Loucy (cell line): Measurements from ENCODE around the gene DNAAF8.
A peak's percentile ranks its signal among the peaks of the same experiment; 100 is the strongest.

Source experiments
- H2AFZ ChIP-seq: fragments of 200-600 bp; sonication (generic); 2 replicates; pipeline ENCODE4 v1.6.0; 2016; ENCODE audit warnings: antibody characterized with exemption, mild to moderate bottlenecking, low read length, moderate library complexity
- H3F3A ChIP-seq: fragments of 200-600 bp; 2 replicates; pipeline ENCODE4 v1.6.0; 2016; ENCODE audit warnings: antibody characterized with exemption, low read depth, mild to moderate bottlenecking
- H3K27me3 ChIP-seq: fragments of 200-600 bp; sonication (generic); 2 replicates; pipeline ENCODE4 v1.6.1; 2014; ENCODE audit warnings: low read length, mild to moderate bottlenecking; ENCODE audit not compliant: insufficient read depth, poor library complexity, severe bottlenecking
- H3K36me3 ChIP-seq: fragments of 200-600 bp; sonication (generic); 2 replicates; pipeline ENCODE4 v1.6.1; 2016; ENCODE audit warnings: low read length; ENCODE audit not compliant: insufficient read depth
- H3K4me1 ChIP-seq: fragments of 200-600 bp; sonication (generic); 2 replicates; pipeline ENCODE4 v1.5.1; 2014; ENCODE audit warnings: low read length, mild to moderate bottlenecking; ENCODE audit not compliant: insufficient read depth, poor library complexity, severe bottlenecking
- H3K4me2 ChIP-seq: fragments of 200-600 bp; sonication (generic); 2 replicates; pipeline ENCODE4 v1.6.0; 2014; ENCODE audit warnings: antibody characterized with exemption, low read length, low read depth, mild to moderate bottlenecking; ENCODE audit not compliant: poor library complexity, severe bottlenecking
- H3K4me3 ChIP-seq: fragments of 200-600 bp; sonication (generic); 2 replicates; pipeline ENCODE4 v1.5.1; 2014; ENCODE audit warnings: low read length, mild to moderate bottlenecking, mixed read lengths; ENCODE audit not compliant: poor library complexity, severe bottlenecking
- H3K79me2 ChIP-seq: fragments of 200-600 bp; sonication (generic); 2 replicates; pipeline ENCODE4 v1.6.1; 2014; ENCODE audit warnings: low read length; ENCODE audit not compliant: insufficient read depth
- H3K9ac ChIP-seq: fragments of 200-600 bp; sonication (generic); 2 replicates; pipeline ENCODE4 v1.6.0; 2014; ENCODE audit warnings: mild to moderate bottlenecking, low read depth, low read length, moderate library complexity; ENCODE audit not compliant: poor library complexity, severe bottlenecking
- H3K9me2 ChIP-seq: fragments of 200-600 bp; sonication (generic); replicated peaks from 2 replicates; pipeline ENCODE4 v1.6.1; 2016; ENCODE audit warnings: low read depth, low read length, mixed read lengths
- H3K9me3 ChIP-seq: fragments of 200-600 bp; sonication (generic); 2 replicates; pipeline ENCODE4 v1.6.1; 2014; ENCODE audit warnings: mild to moderate bottlenecking, antibody characterized with exemption, low read length, low read depth; ENCODE audit not compliant: insufficient read depth
- H4K20me1 ChIP-seq: fragments of 200-600 bp; sonication (generic); 2 replicates; pipeline ENCODE4 v1.6.0; 2014; ENCODE audit warnings: antibody characterized with exemption, low read length, mild to moderate bottlenecking; ENCODE audit not compliant: insufficient read depth, poor library complexity, severe bottlenecking
- CTCF ChIP-seq: fragments of 200-600 bp; sonication (generic); conservative IDR thresholded peaks from 2 replicates; pipeline ENCODE4 v1.5.1; 2014; ENCODE audit warnings: mild to moderate bottlenecking, antibody characterized with exemption, low read length
- EZH2phosphoT487 ChIP-seq: fragments of 200-600 bp; IDR thresholded peaks from 2 replicates; pipeline ENCODE4 v1.6.1; 2018; ENCODE audit warnings: antibody characterized with exemption, mild to moderate bottlenecking, moderate library complexity, borderline replicate concordance

DNAAF8 gene

DNA sequence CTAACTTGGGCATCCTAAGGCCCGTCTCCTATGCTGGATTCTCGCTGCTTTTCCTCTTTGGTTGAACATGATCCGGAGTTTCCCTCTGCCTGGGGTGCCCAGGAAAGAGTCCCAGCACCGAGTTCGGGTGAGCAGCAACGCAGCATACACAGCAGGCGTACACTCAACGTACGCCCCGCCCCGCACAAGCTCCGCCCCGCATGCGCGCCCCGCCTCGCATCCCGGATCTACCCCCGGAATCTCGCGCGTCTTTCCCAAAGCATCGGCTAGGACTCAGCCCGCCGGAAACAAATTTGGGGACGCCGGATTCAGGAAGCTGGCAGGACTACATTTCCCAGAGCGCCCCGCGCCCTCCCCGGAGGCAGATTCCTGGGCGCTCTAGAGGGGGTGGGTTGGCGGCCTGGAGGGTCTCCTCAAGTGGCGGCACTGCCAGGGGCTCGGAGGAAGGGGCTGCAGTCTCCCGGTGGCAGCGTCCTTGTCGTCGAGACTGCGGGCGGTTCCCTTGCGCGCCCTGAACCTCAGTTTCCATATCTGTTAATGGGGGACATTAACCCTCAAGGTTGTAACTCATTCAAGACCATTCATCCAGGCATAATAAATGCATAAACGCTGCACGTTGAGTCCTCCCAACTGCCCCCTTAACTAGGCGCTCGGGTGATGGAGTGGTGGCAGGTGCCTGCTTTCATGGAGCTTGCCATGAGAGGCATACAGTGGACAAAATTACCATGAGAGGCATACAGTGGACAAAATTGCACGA is 34.4 kb downstream of the DNAAF8 start:
- Histone ChIP-seq H3K4me1 (no peaks in the 10 kb centered on the region), H2AFZ (0 out of 2 replicates have a peak overlapping the region, but pooled peaks have one; percentile 36), H3K27me3 (no peaks in the 10 kb centered on the region), H4K20me1 (no peaks in the 10 kb centered on the region), H3K36me3 (no peaks in the 10 kb centered on the region), H3K4me3 (peak overlapping the region; percentile 40), H3K9ac (no peak overlapping the region), H3F3A (no peaks in the 10 kb centered on the region), H3K9me2 (no peaks in the 10 kb centered on the region), H3K9me3 (no peaks in the 10 kb centered on the region), H3K4me2 (peak overlapping the region; percentile 16), H3K79me2 (peaks cover 14% of the 10 kb centered on the region)
- TF ChIP-seq CTCF (no peak), EZH2phosphoT487 (no peak)

- peaks cover 14% of the 10 kb centered on the region for H3K79me2 ChIP-seq
- no peak overlapping the region for H3K4me3 ChIP-seq
- H3K9ac ChIP-seq: no peak overlapping the region
- H3K4me1 ChIP-seq: no peaks in the 10 kb centered on the region
- TF ChIP-seq CTCF (no peak), EZH2phosphoT487 (no peak)
- H3K9me3 ChIP-seq: no peaks in the 10 kb centered on the region
- H3F3A ChIP-seq: no peaks in the 10 kb centered on the region
- H2AFZ ChIP-seq: 0 out of 2 replicates have a peak overlapping the region, but pooled peaks have one; percentile 27
- no peaks in the 10 kb centered on the region for H3K27me3 ChIP-seq
- no peaks in the 10 kb centered on the region for H3K36me3 ChIP-seq
- H3K9me2 ChIP-seq: no peaks in the 10 kb centered on the region
- no peaks in the 10 kb centered on the region for H4K20me1 ChIP-seq
- no peak overlapping the region for H3K4me2 ChIP-seq
Measured at GRCh38 chr16:4769306-4769638, 34.9 kb downstream of the DNAAF8 start.

- H3K9me2 ChIP-seq: no peaks in the 10 kb centered on the region
- no peaks in the 10 kb centered on the region for H3K9me3 ChIP-seq
- no peaks in the 10 kb centered on the region for H3K27me3 ChIP-seq
- no peaks in the 10 kb centered on the region for H3F3A ChIP-seq
- H3K4me3 ChIP-seq: no peak overlapping the region
- H3K9ac ChIP-seq: no peak overlapping the region
- H3K4me1 ChIP-seq: no peaks in the 10 kb centered on the region
- H4K20me1 ChIP-seq: no peaks in the 10 kb centered on the region
- peaks cover 2% of the 10 kb centered on the region for H3K79me2 ChIP-seq
- H3K36me3 ChIP-seq: no peaks in the 10 kb centered on the region
- no peak for TF ChIP-seq EZH2phosphoT487
- TF ChIP-seq CTCF: no peak
- no peak overlapping the region for H2AFZ ChIP-seq
- no peak overlapping the region for H3K4me2 ChIP-seq
Measured at GRCh38 chr16:4771646-4772045, 37.3 kb downstream of the DNAAF8 start.
